A673 (cell line): ENCODE results near the gene SSR4. TPM values are rescaled to one million over a fixed set of nuclear protein-coding genes. Genes with fewer than 3 reads are reported as not detected.

Experiments
- BruUV-seq: library from RNA; stranded (reverse); fragments of 400-500 nt; replicated peaks from 2 replicates; lab custom pipeline; 2021; lab: Mats Ljungman, UMichigan
- CTCF ChIA-PET: fragments of 300-600 bp; sonication (Branson Sonifier 250); formaldehyde crosslinking; loops from one replicate; lab custom pipeline; 2022; ENCODE audit warnings: antibody characterized with exemption; lab: Charles Lee
- POLR2A ChIA-PET: fragments of 300-600 bp; sonication (Branson Sonifier 250); formaldehyde crosslinking; loops from one replicate; lab custom pipeline; 2022; ENCODE audit warnings: antibody characterized with exemption; ENCODE audit not compliant: low non-redundant PET; lab: Charles Lee
- DNase-seq: peaks from one replicate; pipeline ENCODE4 v3.0.0-alpha.2; 2015; ENCODE audit warnings: low spot score
- H3K27ac ChIP-seq: fragments of 200-600 bp; sonication (generic); 2 replicates; pipeline ENCODE4 v1.5.1; 2016; ENCODE audit warnings: mixed run types, low read depth, mild to moderate bottlenecking, mixed read lengths, antibody characterized with exemption, low read length; ENCODE audit not compliant: poor library complexity, severe bottlenecking
- H3K27me3 ChIP-seq: fragments of 200-600 bp; sonication (generic); replicated peaks from 2 replicates; pipeline ENCODE4 v1.6.1; 2017; ENCODE audit warnings: mixed run types, low read depth, mild to moderate bottlenecking, mixed read lengths, antibody characterized with exemption, low read length; ENCODE audit not compliant: insufficient read depth, poor library complexity
- H3K36me3 ChIP-seq: fragments of 200-600 bp; sonication (generic); 2 replicates; pipeline ENCODE4 v1.6.1; 2016; ENCODE audit warnings: mixed run types, mild to moderate bottlenecking, mixed read lengths, antibody characterized with exemption, low read length; ENCODE audit not compliant: insufficient read depth, poor library complexity, severe bottlenecking
- H3K4me1 ChIP-seq: fragments of 200-600 bp; sonication (generic); 2 replicates; pipeline ENCODE4 v1.6.1; 2017; ENCODE audit warnings: mixed run types, mild to moderate bottlenecking, mixed read lengths, antibody characterized with exemption, low read length; ENCODE audit not compliant: insufficient read depth, poor library complexity, severe bottlenecking
- H3K4me3 ChIP-seq: fragments of 200-600 bp; sonication (generic); 2 replicates; pipeline ENCODE4 v1.5.1; 2016; ENCODE audit warnings: low read depth, mixed run types, mild to moderate bottlenecking, mixed read lengths, low read length; ENCODE audit not compliant: poor library complexity, severe bottlenecking
- H3K9me3 ChIP-seq: fragments of 200-600 bp; sonication (generic); 2 replicates; pipeline ENCODE4 v1.6.1; 2016; ENCODE audit warnings: mixed run types, low read depth, mild to moderate bottlenecking, mixed read lengths, antibody characterized with exemption, low read length; ENCODE audit not compliant: poor library complexity, severe bottlenecking
- EZH2 ChIP-seq: fragments of 200-600 bp; sonication (generic); IDR thresholded peaks from 2 replicates; pipeline ENCODE4 v1.6.1; 2017; ENCODE audit warnings: borderline replicate concordance, low read depth, mild to moderate bottlenecking, mixed read lengths, antibody characterized with exemption, low read length; ENCODE audit not compliant: poor library complexity, severe bottlenecking
- intact Hi-C: fragments of 100-400 bp; cut with micrococcal nuclease; formaldehyde crosslinking; loops from one replicate; pipeline ENCODE4 v1.10.0; 2022; ENCODE audit not compliant: unreplicated experiment
- total RNA-seq: library from RNA; stranded (reverse); gene quantifications from 2 replicates; pipeline ENCODE4 v1.2.3, GENCODE V29; 2021
- TF ChIP-seq, protein P1 (sequence below): fragments of 300-800, 200-600 bp; sonication (generic); conservative IDR thresholded peaks from 2 replicates; pipeline ENCODE4 v1.5.1; 2017; ENCODE audit warnings: low read depth, mild to moderate bottlenecking, antibody characterized with exemption, low read length, moderate library complexity, mixed read lengths

Gene SSR4
- total RNA-seq, 1 experiment from 2014 or later = 214 TPM

DNA sequence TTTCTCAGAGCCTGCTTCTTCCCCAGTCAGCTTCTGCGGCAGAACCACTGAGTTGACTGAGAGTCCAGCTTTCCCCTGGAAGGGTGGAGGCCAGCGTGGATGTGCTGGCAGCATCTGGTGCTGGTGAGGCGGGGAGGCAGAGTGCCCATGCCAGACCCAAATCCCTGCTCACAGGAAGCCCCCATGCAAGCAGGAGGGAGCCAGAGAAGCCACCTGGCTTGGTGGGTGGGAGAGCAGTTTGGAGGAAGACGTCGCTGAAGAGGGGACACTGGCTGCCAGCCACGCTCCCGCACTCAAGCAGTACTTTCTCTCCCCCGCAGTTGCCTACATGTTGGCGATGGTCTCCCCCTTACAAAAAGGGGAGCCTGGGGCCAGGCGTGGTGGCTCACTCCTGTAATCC is 29.9 kb downstream of the SSR4 start:
- no TSS peak for BruUV-seq
- no peak overlapping the region for H3K4me3 ChIP-seq
- no peaks in the 10 kb centered on the region for H3K4me1 ChIP-seq
- TF ChIP-seq EZH2 = no peak
- TF ChIP-seq, protein P1, sequence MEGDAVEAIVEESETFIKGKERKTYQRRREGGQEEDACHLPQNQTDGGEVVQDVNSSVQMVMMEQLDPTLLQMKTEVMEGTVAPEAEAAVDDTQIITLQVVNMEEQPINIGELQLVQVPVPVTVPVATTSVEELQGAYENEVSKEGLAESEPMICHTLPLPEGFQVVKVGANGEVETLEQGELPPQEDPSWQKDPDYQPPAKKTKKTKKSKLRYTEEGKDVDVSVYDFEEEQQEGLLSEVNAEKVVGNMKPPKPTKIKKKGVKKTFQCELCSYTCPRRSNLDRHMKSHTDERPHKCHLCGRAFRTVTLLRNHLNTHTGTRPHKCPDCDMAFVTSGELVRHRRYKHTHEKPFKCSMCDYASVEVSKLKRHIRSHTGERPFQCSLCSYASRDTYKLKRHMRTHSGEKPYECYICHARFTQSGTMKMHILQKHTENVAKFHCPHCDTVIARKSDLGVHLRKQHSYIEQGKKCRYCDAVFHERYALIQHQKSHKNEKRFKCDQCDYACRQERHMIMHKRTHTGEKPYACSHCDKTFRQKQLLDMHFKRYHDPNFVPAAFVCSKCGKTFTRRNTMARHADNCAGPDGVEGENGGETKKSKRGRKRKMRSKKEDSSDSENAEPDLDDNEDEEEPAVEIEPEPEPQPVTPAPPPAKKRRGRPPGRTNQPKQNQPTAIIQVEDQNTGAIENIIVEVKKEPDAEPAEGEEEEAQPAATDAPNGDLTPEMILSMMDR = no peak
- H3K9me3 ChIP-seq = no peaks in the 10 kb centered on the region
- H3K27ac ChIP-seq = no peak overlapping the region
- ChIA-PET CTCF (no interaction called here), POLR2A (no interaction called here)
- DNase-seq = no peak
- intact Hi-C loops = no loop called here
- H3K36me3 ChIP-seq = no peaks in the 10 kb centered on the region
- peaks cover 2% of the 10 kb centered on the region for H3K27me3 ChIP-seq

DNA sequence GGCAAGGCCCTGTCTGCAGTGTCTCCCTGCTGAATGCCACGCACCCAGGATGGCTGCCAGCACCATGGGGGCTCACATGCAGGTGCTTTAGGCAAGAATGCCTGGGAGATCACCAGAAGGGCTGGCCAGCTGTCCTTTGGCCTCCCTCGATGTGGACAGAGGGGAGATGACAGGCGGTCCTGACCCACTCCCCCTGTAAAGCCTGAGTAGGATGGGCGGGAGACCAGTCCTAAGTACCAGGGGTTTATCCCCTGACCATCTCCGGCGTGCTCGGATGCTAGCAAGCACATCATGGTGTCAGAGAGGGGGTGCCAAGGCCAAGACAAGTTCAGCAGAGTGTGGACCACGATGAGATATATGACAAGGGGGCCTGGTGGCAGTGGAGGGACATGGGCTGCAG is 30.6 kb downstream of the SSR4 start:
- DNase-seq = no peak
- Histone ChIP-seq H3K4me1 (peaks cover 3% of the 10 kb centered on the region), H3K27ac (no peak overlapping the region), H3K36me3 (no peaks in the 10 kb centered on the region), H3K27me3 (peaks cover 9% of the 10 kb centered on the region), H3K9me3 (no peaks in the 10 kb centered on the region), H3K4me3 (no peak overlapping the region)
- intact Hi-C loops = no loop called here
- TF ChIP-seq, protein P1 = no peak
- no peak for TF ChIP-seq EZH2
- POLR2A ChIA-PET = no interaction called here
- BruUV-seq = no TSS peak
- CTCF ChIA-PET = no interaction called here

DNA sequence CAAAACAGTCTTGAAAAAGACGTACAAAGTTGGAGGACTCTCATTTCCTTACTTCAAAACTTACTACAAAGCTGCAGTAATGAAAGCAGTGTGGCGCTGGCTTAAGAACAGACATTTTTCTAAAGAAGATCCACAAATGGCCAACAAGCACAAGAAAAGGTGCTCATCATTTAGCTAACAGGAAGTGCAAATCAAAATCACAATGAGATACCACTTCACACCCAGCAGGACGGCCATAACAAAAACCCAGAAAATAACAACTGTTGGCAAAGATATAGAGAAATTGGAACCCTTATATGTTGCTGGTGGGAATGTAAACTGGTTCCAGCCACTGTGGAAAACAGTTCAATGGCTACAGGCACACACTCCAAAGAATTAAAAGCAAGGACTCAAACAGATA is 32.5 kb downstream of the SSR4 start:
- peaks cover 18% of the 10 kb centered on the region for H3K27me3 ChIP-seq
- H3K4me3 ChIP-seq = no peak overlapping the region
- no TSS peak for BruUV-seq
- ChIA-PET CTCF (no interaction called here), POLR2A (no interaction called here)
- TF ChIP-seq EZH2 = no peak
- TF ChIP-seq, protein P1 = no peak
- no peak overlapping the region for H3K27ac ChIP-seq
- intact Hi-C loops = no loop called here
- no peak for DNase-seq
- H3K4me1 ChIP-seq = peaks cover 4% of the 10 kb centered on the region
- no peaks in the 10 kb centered on the region for H3K36me3 ChIP-seq
- H3K9me3 ChIP-seq = no peaks in the 10 kb centered on the region
